Measurements from ENCODE around the gene SH3GL3. TPM values are rescaled to one million over a fixed set of nuclear protein-coding genes. Genes with fewer than 3 reads are reported as not detected.

SH3GL3 gene
- total RNA-seq, 1 experiment from 2014 or later, result not detected

- in situ Hi-C loops (cut with HindIII; ENCODE audit: low sequenced_read_pairs), result no loop called here
- DNase-seq (ENCODE audit: low spot score), result no peak
Observed at GRCh38 chr15:83491486-83491885, 44.3 kb downstream of the SH3GL3 start.

- in situ Hi-C loops (cut with HindIII; ENCODE audit: low sequenced_read_pairs), result no loop called here
- DNase-seq (ENCODE audit: low spot score), result no peak
Observed at GRCh38 chr15:83496766-83497165, 49.6 kb downstream of the SH3GL3 start.

- in situ Hi-C loops (cut with HindIII; ENCODE audit: low sequenced_read_pairs), result no loop called here
Observed at GRCh38 chr15:83498374-83498773, 51.2 kb downstream of the SH3GL3 start.

GRCh38 chr15:83498801-83499200, 51.7 kb downstream of the SH3GL3 start:
- DNase-seq (ENCODE audit: low spot score), result peak; percentile 37
- in situ Hi-C loops (cut with HindIII; ENCODE audit: low sequenced_read_pairs), result no loop called here

More at GRCh38 chr15:83498374-83498773, 51.2 kb downstream of the SH3GL3 start:
- no peak for DNase-seq (ENCODE audit: low spot score)

GRCh38 chr15:83499476-83499875, 52.3 kb downstream of the SH3GL3 start:
- in situ Hi-C loops (cut with HindIII; ENCODE audit: low sequenced_read_pairs), result no loop called here
- no peak for DNase-seq (ENCODE audit: low spot score)

- no peak for DNase-seq (ENCODE audit: low spot score)
- in situ Hi-C loops (cut with HindIII; ENCODE audit: low sequenced_read_pairs), result no loop called here
Observed at GRCh38 chr15:83503595-83504364, 56.6 kb downstream of the SH3GL3 start.

- no peak for DNase-seq (ENCODE audit: low spot score)
- in situ Hi-C loops (cut with HindIII; ENCODE audit: low sequenced_read_pairs), result no loop called here
Observed at GRCh38 chr15:83504365-83504764, 57.2 kb downstream of the SH3GL3 start.

GRCh38 chr15:83510001-83510400, 62.9 kb downstream of the SH3GL3 start:
- no peak for DNase-seq (ENCODE audit: low spot score)
- in situ Hi-C loops (cut with HindIII; ENCODE audit: low sequenced_read_pairs), result no loop called here

GRCh38 chr15:83512459-83512858, 65.3 kb downstream of the SH3GL3 start:
- DNase-seq (ENCODE audit: low spot score), result no peak
- in situ Hi-C loops (cut with HindIII; ENCODE audit: low sequenced_read_pairs), result no loop called here

- in situ Hi-C loops (cut with HindIII; ENCODE audit: low sequenced_read_pairs), result no loop called here
- no peak for DNase-seq (ENCODE audit: low spot score)
Observed at GRCh38 chr15:83514584-83514983, 67.4 kb downstream of the SH3GL3 start.

GRCh38 chr15:83515164-83515563, 68.0 kb downstream of the SH3GL3 start:
- in situ Hi-C loops (cut with HindIII; ENCODE audit: low sequenced_read_pairs), result no loop called here
- DNase-seq (ENCODE audit: low spot score), result no peak

- no peak for DNase-seq (ENCODE audit: low spot score)
Observed at GRCh38 chr15:83516935-83517334, 69.8 kb downstream of the SH3GL3 start.

GRCh38 chr15:83526319-83526718, 79.2 kb downstream of the SH3GL3 start:
- DNase-seq (ENCODE audit: low spot score), result no peak
- in situ Hi-C loops (cut with HindIII; ENCODE audit: low sequenced_read_pairs), result no loop called here

More at GRCh38 chr15:83516935-83517334, 69.8 kb downstream of the SH3GL3 start:
- in situ Hi-C loops (cut with HindIII; ENCODE audit: low sequenced_read_pairs), result no loop called here

GRCh38 chr15:83533410-83533962, 86.3 kb downstream of the SH3GL3 start:
- DNase-seq (ENCODE audit: low spot score), result no peak
- in situ Hi-C loops (cut with HindIII; ENCODE audit: low sequenced_read_pairs), result no loop called here

- DNase-seq (ENCODE audit: low spot score), result no peak
- in situ Hi-C loops (cut with HindIII; ENCODE audit: low sequenced_read_pairs), result no loop called here
Observed at GRCh38 chr15:83537606-83538005, 90.5 kb downstream of the SH3GL3 start.

GRCh38 chr15:83538682-83539081, 91.5 kb downstream of the SH3GL3 start:
- DNase-seq (ENCODE audit: low spot score), result no peak
- in situ Hi-C loops (cut with HindIII; ENCODE audit: low sequenced_read_pairs), result no loop called here

- in situ Hi-C loops (cut with HindIII; ENCODE audit: low sequenced_read_pairs), result no loop called here
- DNase-seq (ENCODE audit: low spot score), result no peak
Observed at GRCh38 chr15:83545804-83546511, 98.8 kb downstream of the SH3GL3 start.

- DNase-seq (ENCODE audit: low spot score), result no peak
- in situ Hi-C loops (cut with HindIII; ENCODE audit: low sequenced_read_pairs), result no loop called here
Observed at GRCh38 chr15:83546512-83546888, 99.4 kb downstream of the SH3GL3 start.

GRCh38 chr15:83547168-83547567, 100.0 kb downstream of the SH3GL3 start:
- in situ Hi-C loops (cut with HindIII; ENCODE audit: low sequenced_read_pairs), result no loop called here
- DNase-seq (ENCODE audit: low spot score), result no peak

- DNase-seq (ENCODE audit: low spot score), result no peak
- in situ Hi-C loops (cut with HindIII; ENCODE audit: low sequenced_read_pairs), result no loop called here
Observed at GRCh38 chr15:83549623-83550022, 102.5 kb downstream of the SH3GL3 start.

Measured in G401 (cell line).